HepG2 (cell line): ENCODE results near the gene CNR2. TPM values are rescaled to one million over a fixed set of nuclear protein-coding genes. Genes with fewer than 3 reads are reported as not detected.

Experiments used
- CENPBD1 ChIP-seq: sonication (generic); formaldehyde crosslinking; IDR thresholded peaks from 2 replicates; pipeline ENCODE4 v1.8.0; 2022; ENCODE audit warnings: missing genetic modification reagents, low read depth, mild to moderate bottlenecking, borderline replicate concordance
- DRAP1 ChIP-seq: IDR thresholded peaks from 2 replicates; pipeline ENCODE4 v1.6.1; 2016; ENCODE audit warnings: missing genetic modification reagents, missing compliant biosample characterization
- FOXO4 ChIP-seq: sonication (generic); formaldehyde crosslinking; conservative IDR thresholded peaks from 2 replicates; pipeline ENCODE4 v1.8.1; 2023; ENCODE audit warnings: missing genetic modification reagents
- FOXP1 ChIP-seq, 2 experiments: fragments of 450-650 bp in 1 of 2; IDR thresholded peaks; 2 replicates each; pipeline ENCODE4 v1.6.1; 2017 to 2018; ENCODE audit warnings: antibody characterized with exemption in 1 of 2
- HNRNPH1 ChIP-seq: fragments of 200-400 bp; formaldehyde crosslinking; optimal IDR thresholded peaks from 2 replicates; pipeline ENCODE3; 2017; ENCODE audit warnings: mild to moderate bottlenecking, low read depth, low read length
- HOMEZ ChIP-seq: IDR thresholded peaks from 2 replicates; pipeline ENCODE4 v1.6.1; 2016; ENCODE audit warnings: low read depth
- KMT2B ChIP-seq: IDR thresholded peaks from 2 replicates; pipeline ENCODE4 v1.6.1; 2016; ENCODE audit warnings: missing genetic modification reagents, missing compliant biosample characterization
- NFKB2 ChIP-seq: sonication (generic); formaldehyde crosslinking; IDR thresholded peaks from 2 replicates; pipeline ENCODE4 v1.4.0; 2020; ENCODE audit warnings: missing genetic modification reagents, borderline replicate concordance
- STAT6 ChIP-seq: sonication (generic); formaldehyde crosslinking; IDR thresholded peaks from 2 replicates; pipeline ENCODE4 v1.4.0; 2020; ENCODE audit warnings: missing genetic modification reagents, mild to moderate bottlenecking, borderline replicate concordance
- TEAD2 ChIP-seq: sonication (generic); formaldehyde crosslinking; IDR thresholded peaks from 2 replicates; pipeline ENCODE4 v1.9.0; 2021; ENCODE audit warnings: missing genetic modification reagents
- THRA ChIP-seq: sonication (generic); formaldehyde crosslinking; IDR thresholded peaks from 2 replicates; pipeline ENCODE4 v1.4.0; 2020; ENCODE audit warnings: missing genetic modification reagents, borderline replicate concordance
- ZBTB37 ChIP-seq: sonication (generic); formaldehyde crosslinking; IDR thresholded peaks from 2 replicates; pipeline ENCODE4 v1.4.0; 2020; ENCODE audit warnings: mild to moderate bottlenecking, missing genetic modification reagents
- ZMYM4 ChIP-seq: sonication (generic); formaldehyde crosslinking; IDR thresholded peaks from 2 replicates; pipeline ENCODE4 v1.8.1; 2023; ENCODE audit warnings: mild to moderate bottlenecking, missing genetic modification reagents
- ZNF761 ChIP-seq: sonication (generic); formaldehyde crosslinking; conservative IDR thresholded peaks from 2 replicates; pipeline ENCODE4 v1.4.0; 2020; ENCODE audit warnings: mild to moderate bottlenecking, missing genetic modification reagents
- ZNF841 ChIP-seq: sonication (generic); formaldehyde crosslinking; IDR thresholded peaks from 2 replicates; pipeline ENCODE4 v1.8.1; 2023; ENCODE audit warnings: missing genetic modification reagents, borderline replicate concordance
- ZUFSP ChIP-seq: sonication (generic); formaldehyde crosslinking; IDR thresholded peaks from 2 replicates; pipeline ENCODE4 v1.9.0; 2021; ENCODE audit warnings: missing genetic modification reagents, mild to moderate bottlenecking, borderline replicate concordance
- polyA plus RNA-seq, 8 experiments: library from polyadenylated mRNA; depleted of rRNA in 3 of 8; stranded (reverse) in 7 of 8; unstranded in 1 of 8; fragments of >200 nt; fragmentation: Illumina TruSeq in 4 of 8; extraction: Trizol in 4 of 8; gene quantifications; 2 replicates each; pipeline versions ENCODE4 v1.2.1 to v1.2.3, GENCODE V29; 2011 to 2016; ENCODE audit warnings: low read depth in 4 of 8, missing spikeins in 1 of 8, mixed read lengths in 1 of 8; ENCODE audit not compliant: insufficient read depth in 1 of 8
- total RNA-seq, 5 experiments: library from RNA; depleted of rRNA; stranded (reverse); fragments of >200 nt; fragmentation: Illumina TruSeq; extraction: Trizol; gene quantifications; 2 replicates each; pipeline ENCODE4 v1.2.3, GENCODE V29; 2016; ENCODE audit warnings: low read depth in 1 of 5

Gene CNR2
- total and polyA plus RNA-seq, 2 of the 13 experiments (the other 11 are each of a cell fraction or from before 2014, with no cell fraction given), result not detected

GRCh38 chr1:23825076-23825761 is 87.9 kb downstream of the CNR2 start, which contains the start of gene HMGCL (continued):
- TF ChIP-seq KMT2B, result peak; percentile 74; the same call in 1 of the 2 replicates
- TF ChIP-seq DRAP1, result peak; percentile 79
- TF ChIP-seq TEAD2 (CRISPR knock-in tag), result 0 out of 2 replicates have a peak, but pooled peaks have one; percentile 37
- TF ChIP-seq CENPBD1 (CRISPR knock-in tag), result no peak
- peak; percentile 83 for TF ChIP-seq ZMYM4 (CRISPR knock-in tag)
- TF ChIP-seq STAT6 (CRISPR knock-in tag), result no peak
- no peak for TF ChIP-seq THRA (CRISPR knock-in tag)
- no peak for TF ChIP-seq FOXP1 (IDR thresholded peaks at IDR 0.05)
- TF ChIP-seq FOXP1 (CRISPR knock-in tag; IDR thresholded peaks at IDR 0.05), result no peak
- no peak; the same call in 1 of the 2 replicates for TF ChIP-seq HOMEZ (CRISPR knock-in tag)
- no peak for TF ChIP-seq ZBTB37 (CRISPR knock-in tag)
- TF ChIP-seq NFKB2 (CRISPR knock-in tag), result peak; percentile 95; the same call in 1 of the 2 replicates
- no peak for TF ChIP-seq ZNF841 (CRISPR knock-in tag)
- TF ChIP-seq HNRNPH1, result no peak
- TF ChIP-seq ZUFSP (CRISPR knock-in tag), result no peak
- TF ChIP-seq ZNF761 (CRISPR knock-in tag), result peak; percentile 75; the same call in 1 of the 2 replicates
- TF ChIP-seq FOXO4 (CRISPR knock-in tag), result 0 out of 2 replicates have a peak, but pooled peaks have one; percentile 42
